OCI-LY7 (cell line): ENCODE results near the gene TSSK6. TPM values are rescaled to one million over a fixed set of nuclear protein-coding genes. Genes with fewer than 3 reads are reported as not detected.

Experiments
- BruUV-seq: library from RNA; stranded (reverse); fragments of 400-500 nt; replicated peaks from 2 replicates; lab custom pipeline; 2021; lab: Mats Ljungman, UMichigan
- CTCF ChIA-PET: fragments of 300-600 bp; sonication (Branson Sonifier 250); formaldehyde crosslinking; loops from one replicate; lab custom pipeline; 2022; ENCODE audit warnings: antibody characterized with exemption; ENCODE audit not compliant: unreplicated experiment; lab: Charles Lee
- POLR2A ChIA-PET: fragments of 300-600 bp; sonication (Branson Sonifier 250); formaldehyde crosslinking; loops from one replicate; lab custom pipeline; 2022; ENCODE audit warnings: antibody characterized with exemption; lab: Charles Lee
- DNase-seq: peaks from one replicate; pipeline ENCODE4 v3.0.0-alpha.2; 2015; ENCODE audit warnings: low spot score
- H2AFZ ChIP-seq: fragments of 200-600 bp; sonication (generic), shearing (Covaris generic); 2 replicates; pipeline ENCODE4 v1.6.1; 2014; ENCODE audit warnings: mild to moderate bottlenecking, antibody characterized with exemption, low read length, moderate library complexity
- H3K27ac ChIP-seq: fragments of 200-600 bp; sonication (generic); 2 replicates; pipeline ENCODE4 v1.5.1; 2014; ENCODE audit warnings: mixed run types, low read depth, mild to moderate bottlenecking, moderate library complexity, low read length, inconsistent platforms; ENCODE audit not compliant: poor library complexity, severe bottlenecking
- H3K36me3 ChIP-seq: fragments of 200-600 bp; sonication (generic); 2 replicates; pipeline ENCODE4 v1.6.1; 2014; ENCODE audit warnings: mild to moderate bottlenecking, antibody characterized with exemption, low read length, moderate library complexity, mixed read lengths; ENCODE audit not compliant: insufficient read depth
- H3K4me1 ChIP-seq: fragments of 200-600 bp; sonication (generic); 2 replicates; pipeline ENCODE4 v1.5.1; 2014; ENCODE audit warnings: mild to moderate bottlenecking, low read length; ENCODE audit not compliant: insufficient read depth, poor library complexity, severe bottlenecking
- H3K4me2 ChIP-seq: fragments of 200-600 bp; sonication (generic); 2 replicates; pipeline ENCODE4 v1.6.1; 2014; ENCODE audit warnings: mild to moderate bottlenecking, low read length
- H3K4me3 ChIP-seq: fragments of 200-600 bp; sonication (generic); 2 replicates; pipeline ENCODE4 v1.5.1; 2014; ENCODE audit warnings: mild to moderate bottlenecking, low read depth, low read length; ENCODE audit not compliant: poor library complexity, severe bottlenecking
- H3K79me2 ChIP-seq: fragments of 200-600 bp; sonication (generic); 2 replicates; pipeline ENCODE4 v1.6.1; 2016; ENCODE audit warnings: low read depth, mild to moderate bottlenecking, low read length, moderate library complexity, mixed read lengths; ENCODE audit not compliant: insufficient read depth
- H3K9me2 ChIP-seq: fragments of 200-600 bp; sonication (generic); 2 replicates; pipeline ENCODE4 v1.6.1; 2016; ENCODE audit warnings: mild to moderate bottlenecking, low read length, mixed read lengths; ENCODE audit not compliant: insufficient read depth
- H3K9me3 ChIP-seq: fragments of 200-600 bp; sonication (generic); 2 replicates; pipeline ENCODE4 v1.6.1; 2014; ENCODE audit warnings: mild to moderate bottlenecking, mixed run types, low read length, mixed read lengths
- H4K20me1 ChIP-seq: fragments of 200-600 bp; sonication (generic); 2 replicates; pipeline ENCODE4 v1.6.1; 2014; ENCODE audit warnings: mild to moderate bottlenecking, antibody characterized with exemption, low read length, moderate library complexity, mixed read lengths; ENCODE audit not compliant: insufficient read depth
- CTCF ChIP-seq: fragments of 200-600 bp; sonication (generic); conservative IDR thresholded peaks from 2 replicates; pipeline ENCODE4 v1.5.1; 2014; ENCODE audit warnings: mild to moderate bottlenecking, antibody characterized with exemption, low read length, moderate library complexity, mixed read lengths
- EZH2phosphoT487 ChIP-seq: fragments of 200-600 bp; sonication (generic); IDR thresholded peaks from 2 replicates; pipeline ENCODE4 v1.6.1; 2018; ENCODE audit warnings: low read depth, borderline replicate concordance, mild to moderate bottlenecking, mixed run types, antibody characterized with exemption, low read length, moderate library complexity, mixed read lengths
- intact Hi-C: fragments of 100-400 bp; cut with micrococcal nuclease; formaldehyde crosslinking; loops from one replicate; pipeline ENCODE4 v1.10.0; 2022; ENCODE audit not compliant: unreplicated experiment
- total RNA-seq, 2 experiments: library from RNA; depleted of rRNA in 1 of 2; stranded (reverse); fragments of >200 nt in 1 of 2; shearing (Covaris generic) in 1 of 2; gene quantifications; 2 replicates each; pipeline ENCODE4 v1.2.3, GENCODE V29; 2014 to 2022

TSSK6 gene
- total RNA-seq, 2 experiments from 2014 or later = 6.4 to 10.5 TPM

GRCh38 chr19:19502281-19502680, 13.1 kb downstream of the TSSK6 start:
- POLR2A ChIA-PET = no interaction called here
- Histone ChIP-seq H3K9me3 (no peaks in the 10 kb centered on the region), H2AFZ (no peak overlapping the region), H3K79me2 (no peaks in the 10 kb centered on the region), H3K9me2 (no peaks in the 10 kb centered on the region), H3K4me3 (no peak overlapping the region), H3K4me1 (peaks cover 10% of the 10 kb centered on the region), H3K4me2 (no peak overlapping the region), H3K27ac (no peak overlapping the region), H3K36me3 (peaks cover 98% of the 10 kb centered on the region), H4K20me1 (no peaks in the 10 kb centered on the region)
- intact Hi-C loops = no loop called here
- no peak for DNase-seq
- no TSS peak for BruUV-seq
- CTCF ChIA-PET = no interaction called here
- no peak for TF ChIP-seq EZH2phosphoT487
- TF ChIP-seq CTCF = no peak

- Histone ChIP-seq H2AFZ (no peak overlapping the region), H4K20me1 (no peaks in the 10 kb centered on the region), H3K27ac (no peak overlapping the region), H3K79me2 (no peaks in the 10 kb centered on the region), H3K36me3 (peaks cover 99% of the 10 kb centered on the region), H3K4me3 (no peak overlapping the region), H3K9me3 (no peaks in the 10 kb centered on the region), H3K4me2 (no peak overlapping the region), H3K4me1 (peaks cover 10% of the 10 kb centered on the region), H3K9me2 (no peaks in the 10 kb centered on the region)
- intact Hi-C loops = no loop called here
- no peak for DNase-seq
- CTCF ChIA-PET = no interaction called here
- POLR2A ChIA-PET = no interaction called here
- BruUV-seq = no TSS peak
- no peak for TF ChIP-seq EZH2phosphoT487
- TF ChIP-seq CTCF = no peak
These were observed 13.6 kb downstream of the TSSK6 start for GRCh38 chr19:19501798-19502197.

- H3K79me2 ChIP-seq = no peaks in the 10 kb centered on the region
- no peaks in the 10 kb centered on the region for H3K9me3 ChIP-seq
- H3K4me3 ChIP-seq = no peak overlapping the region
- ChIA-PET CTCF (no interaction called here), POLR2A (no interaction called here)
- H2AFZ ChIP-seq = no peak overlapping the region
- H3K4me1 ChIP-seq = peaks cover 4% of the 10 kb centered on the region
- TF ChIP-seq EZH2phosphoT487 (no peak), CTCF (no peak)
- peaks cover 99% of the 10 kb centered on the region for H3K36me3 ChIP-seq
- no peaks in the 10 kb centered on the region for H3K9me2 ChIP-seq
- no peaks in the 10 kb centered on the region for H4K20me1 ChIP-seq
- DNase-seq = no peak
- intact Hi-C loops = no loop called here
- H3K27ac ChIP-seq = no peak overlapping the region
- no TSS peak for BruUV-seq
- H3K4me2 ChIP-seq = no peak overlapping the region
These were observed 14.2 kb downstream of the TSSK6 start for GRCh38 chr19:19500975-19501644.
